Stimulated activated CD4-positive, alpha-beta T cell treated with anti-CD3 and anti-CD28 coated beads, Interleukin-15, amount 100 ng/mL, for 24 hours (primary cell): Measurements from ENCODE around the gene FAM120A.

Experiments used
- DNase-seq: peaks from one replicate; pipeline ENCODE4 v3.0.0-alpha.2; 2020

The FAM120A gene

DNA sequence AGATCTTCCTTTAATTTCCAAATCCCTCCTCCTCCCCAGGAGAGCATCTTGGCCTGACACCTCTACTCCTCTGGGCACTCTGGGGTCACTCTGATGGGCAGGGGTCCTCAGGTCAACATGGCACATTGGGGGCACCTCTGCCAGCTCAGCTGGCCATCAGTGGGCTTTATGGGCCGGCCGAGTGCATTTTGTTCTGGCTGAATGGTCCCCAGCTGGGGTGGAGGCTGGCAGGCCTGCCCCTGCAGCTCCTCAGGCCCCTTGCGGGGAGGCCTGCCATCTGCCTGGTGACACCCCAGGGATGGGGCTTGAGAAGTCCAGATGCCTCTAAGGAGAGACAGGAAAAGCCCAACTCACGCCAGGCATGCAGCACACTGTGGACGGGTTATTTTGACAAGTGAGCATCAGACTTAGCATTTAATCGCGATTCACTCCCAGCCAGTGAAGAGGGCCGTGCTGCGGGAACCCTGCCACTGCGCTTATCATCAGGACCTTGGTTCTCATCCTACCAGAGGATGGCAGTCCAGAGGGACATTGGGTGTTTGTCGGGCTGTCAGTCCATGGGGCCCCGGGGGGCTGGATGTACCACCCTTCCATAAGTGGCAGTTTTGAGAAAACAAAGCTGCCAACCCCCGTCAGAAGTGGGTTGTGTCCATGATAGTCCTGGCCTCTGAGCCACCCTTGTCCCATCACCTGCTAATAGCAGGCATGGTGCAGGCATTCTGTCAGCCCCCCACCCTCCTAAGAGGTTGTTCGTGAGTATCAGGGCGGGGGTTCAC, 146.6 kb downstream of the FAM120A start:
- DNase-seq: no peak

- DNase-seq: no peak
Measured at GRCh38 chr9:93598647-93599241, 147.3 kb downstream of the FAM120A start.

DNA sequence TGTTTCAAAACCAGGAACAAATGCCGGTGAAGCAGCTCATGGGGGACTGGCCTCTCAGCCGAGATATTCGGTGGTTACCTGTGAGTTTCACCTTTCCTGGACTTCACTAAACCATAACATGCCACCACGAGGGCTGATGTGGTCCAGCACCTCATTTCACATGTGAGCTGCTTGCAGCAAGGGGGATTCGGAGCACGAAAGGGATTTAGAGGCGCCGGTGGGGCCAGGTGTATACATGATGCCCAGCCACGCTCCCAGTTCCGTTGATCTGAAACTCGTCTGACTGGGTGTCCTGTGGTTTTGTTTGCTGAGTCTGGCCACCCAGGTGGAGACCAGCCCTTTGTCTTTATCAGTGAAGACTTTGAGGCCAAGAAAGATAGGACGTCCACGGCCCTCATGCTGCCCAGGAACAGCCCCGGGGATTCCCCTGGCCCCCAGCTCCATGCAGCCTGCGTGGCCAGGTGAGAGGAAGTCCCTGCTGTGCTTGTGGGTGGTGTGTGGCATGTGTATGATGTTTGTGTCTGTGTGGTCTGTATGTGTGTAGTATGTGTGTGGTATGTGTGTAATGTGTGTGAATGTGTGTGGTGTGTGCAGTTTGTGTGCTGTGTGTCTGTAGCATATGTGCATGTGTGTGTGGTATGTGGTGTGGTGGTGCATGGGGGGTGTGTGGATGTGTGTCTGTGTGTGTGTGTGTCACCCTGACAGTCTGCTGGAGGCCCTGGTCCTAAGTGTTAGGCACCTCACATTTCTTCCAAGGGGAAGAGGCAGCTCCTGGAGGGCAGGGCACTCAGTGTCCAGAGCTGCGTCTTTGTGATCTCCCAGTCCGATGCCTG, 148.3 kb downstream of the FAM120A start:
- no peak for DNase-seq

DNA sequence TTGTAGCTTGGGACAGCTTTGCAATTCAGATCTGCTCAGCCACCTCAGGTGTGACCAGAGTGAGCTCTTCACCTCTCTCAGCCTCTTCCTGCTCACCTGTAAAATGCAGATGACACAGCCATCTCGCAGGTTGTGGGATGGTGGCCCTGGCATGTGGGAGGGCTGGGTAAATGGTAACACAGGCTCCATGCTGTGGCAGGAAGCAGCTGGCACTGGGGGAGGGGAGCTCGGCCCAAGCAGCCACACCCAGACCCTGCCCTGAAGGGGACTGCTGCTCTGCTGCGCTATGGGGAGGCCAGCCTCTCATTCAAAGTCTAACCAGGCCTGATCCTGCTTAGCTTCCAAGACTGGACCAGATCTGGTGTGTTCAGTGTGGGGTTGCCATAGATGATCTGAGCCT, 149.0 kb downstream of the FAM120A start:
- no peak for DNase-seq

DNA sequence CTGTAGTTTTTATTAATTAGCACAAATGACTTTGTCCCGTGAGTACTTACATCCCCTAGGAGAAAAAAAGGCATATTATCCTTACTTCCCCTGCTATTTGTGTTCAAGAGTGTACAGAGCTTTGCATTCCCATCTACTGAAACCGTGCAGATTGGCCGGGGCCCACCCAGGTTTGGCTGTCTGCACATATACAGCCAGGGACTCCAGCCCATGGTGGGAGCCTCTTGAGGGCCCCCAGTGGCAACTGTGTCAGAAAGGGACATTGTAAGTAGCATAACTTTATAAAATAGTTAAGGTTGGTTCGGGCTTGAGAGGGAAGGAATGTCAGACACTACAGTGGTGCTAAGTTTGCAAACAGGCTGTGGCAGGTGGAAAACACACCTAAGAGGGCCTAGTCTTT, 149.6 kb downstream of the FAM120A start:
- no peak for DNase-seq

- no peak for DNase-seq
Measured at GRCh38 chr9:93601666-93602065, 150.2 kb downstream of the FAM120A start.

DNA sequence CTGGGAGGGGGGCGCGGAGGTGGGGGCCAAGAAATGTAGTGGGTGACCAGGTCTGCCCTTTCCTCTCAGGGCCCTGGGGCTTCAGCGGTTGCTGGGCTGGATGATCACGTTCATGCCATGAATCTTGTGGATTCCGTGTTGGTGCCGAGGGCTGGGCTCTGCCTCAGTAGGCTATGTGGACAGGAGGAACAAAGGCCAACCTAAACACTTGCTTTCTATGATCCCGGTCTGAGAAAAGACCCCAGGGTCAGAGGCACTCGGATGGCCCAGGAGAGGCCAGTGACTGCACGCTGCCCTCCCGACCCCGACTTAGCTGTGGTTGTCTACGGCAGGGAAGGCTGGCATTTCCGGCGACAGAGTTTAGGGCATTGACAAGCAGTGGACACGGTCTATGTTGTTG, 151.5 kb downstream of the FAM120A start:
- no peak for DNase-seq

- no peak for DNase-seq
Measured at GRCh38 chr9:93603906-93604326, 152.4 kb downstream of the FAM120A start.

GRCh38 chr9:93606187-93606586, 154.7 kb downstream of the FAM120A start:
- no peak for DNase-seq

GRCh38 chr9:93610206-93610605, 158.7 kb downstream of the FAM120A start:
- no peak for DNase-seq

- no peak for DNase-seq
Measured at GRCh38 chr9:93612052-93612795, 160.7 kb downstream of the FAM120A start.

DNA sequence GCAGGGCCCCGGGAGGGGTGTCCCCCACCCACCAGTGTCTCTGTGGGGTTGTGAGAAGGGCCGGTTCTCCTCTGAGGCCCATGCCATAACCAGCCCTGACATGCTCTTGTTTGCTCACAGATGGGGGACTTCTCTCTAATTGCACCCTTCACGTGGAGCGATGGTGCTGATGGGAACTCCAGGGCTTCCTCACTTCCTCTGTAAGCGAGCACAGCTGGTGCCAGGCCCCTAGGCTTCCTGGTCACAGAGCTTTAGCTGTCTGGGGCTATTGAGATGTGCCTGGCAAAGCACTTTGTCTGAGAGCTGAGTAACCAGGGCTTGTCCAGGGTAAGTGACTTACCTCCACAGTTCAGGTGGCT, 161.3 kb downstream of the FAM120A start:
- no peak for DNase-seq

DNA sequence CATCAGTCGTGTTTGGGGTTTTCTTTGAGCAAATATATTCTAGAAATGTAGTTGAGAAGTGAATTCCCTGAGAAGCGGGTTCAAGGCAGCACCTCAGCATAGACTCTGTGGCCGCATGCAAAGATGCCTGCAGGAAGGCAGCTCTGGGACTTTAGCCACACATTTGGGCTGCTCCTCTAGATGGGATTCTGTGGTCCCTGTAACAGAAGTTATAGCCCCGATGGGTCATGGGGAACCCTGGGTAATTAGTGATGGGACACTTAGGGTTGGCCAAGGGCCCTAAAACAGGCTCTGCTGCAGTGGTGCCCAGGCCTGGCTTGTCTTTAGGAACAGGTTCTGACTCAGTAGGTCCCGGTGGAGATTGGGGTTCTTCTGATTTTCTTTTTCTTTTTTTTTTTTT, 161.7 kb downstream of the FAM120A start:
- no peak for DNase-seq

DNA sequence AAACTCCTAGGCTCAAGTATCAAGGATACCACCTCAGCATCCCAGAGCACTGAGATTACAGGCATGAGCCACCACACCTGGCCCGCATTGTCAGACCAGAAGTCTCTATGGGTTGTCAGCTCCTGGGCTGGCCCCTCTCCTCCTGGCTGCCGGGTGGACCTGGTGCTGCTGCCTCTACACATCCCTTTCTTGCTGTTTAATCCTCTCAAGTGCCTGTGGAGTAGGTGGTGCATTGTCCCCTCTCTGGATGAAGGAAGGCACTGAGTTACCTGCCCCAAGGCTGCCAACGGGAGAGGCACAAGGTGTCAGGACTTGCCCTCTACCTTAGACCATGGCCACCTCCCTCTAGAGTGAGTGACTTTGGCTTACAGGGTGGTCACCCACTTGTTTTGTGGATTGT, 162.3 kb downstream of the FAM120A start:
- no peak for DNase-seq

DNA sequence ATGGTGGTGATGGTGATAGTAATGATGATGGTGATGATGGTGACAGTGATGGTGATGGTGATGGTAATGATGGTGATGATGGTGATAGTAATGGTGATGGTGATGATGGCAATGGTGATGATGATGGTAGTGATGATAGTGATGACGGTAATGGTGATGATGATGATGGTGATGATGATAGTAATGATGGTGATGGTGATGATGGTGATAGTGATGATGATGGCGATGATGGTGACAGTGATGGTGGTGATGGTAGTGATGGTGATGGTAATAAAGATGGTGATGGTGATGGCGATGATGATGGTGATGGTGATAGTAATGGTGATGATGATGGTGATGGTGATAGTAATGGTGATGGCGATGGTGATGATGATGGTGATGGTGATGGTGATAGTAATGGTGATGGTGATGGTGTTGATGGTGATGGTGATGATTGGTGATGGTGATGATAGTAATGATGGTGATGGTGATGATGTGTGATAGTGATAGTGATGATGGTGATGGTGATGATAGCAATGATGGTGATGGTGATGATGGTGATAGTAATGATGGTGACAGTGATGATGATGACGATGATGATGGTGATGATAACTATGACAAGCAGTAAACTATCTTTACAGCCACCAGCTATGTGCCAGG, 163.5 kb downstream of the FAM120A start:
- DNase-seq: no peak
